GM21447 (cell line): ENCODE data around the gene PITPNM3.

ENCODE experiments used
- ATAC-seq: cut with Tn5 transposase; IDR thresholded peaks from one replicate; pipeline ENCODE4 v1.9.1; 2021; ENCODE audit not compliant: unreplicated experiment

The PITPNM3 gene

GRCh38 chr17:6449307-6449706 lies 107.0 kb downstream of the PITPNM3 start:
- ATAC-seq, result no peak

GRCh38 chr17:6448473-6448872 lies 107.9 kb downstream of the PITPNM3 start:
- no peak for ATAC-seq

- no peak for ATAC-seq
Observed at GRCh38 chr17:6446516-6447100, 109.7 kb downstream of the PITPNM3 start.

- ATAC-seq, result no peak
Observed at GRCh38 chr17:6444571-6445335, 111.6 kb downstream of the PITPNM3 start.

- ATAC-seq, result peak; percentile 88
Observed at GRCh38 chr17:6443692-6444570, 112.4 kb downstream of the PITPNM3 start, which contains the start of gene PIMREG. TSS of gene PIMREG (plus strand) at chr17:6444455. CDS start at chr17:6445111, 656 bp downstream.

GRCh38 chr17:6442775-6443174 lies 113.6 kb downstream of the PITPNM3 start:
- ATAC-seq, result no peak

- no peak for ATAC-seq
Observed at GRCh38 chr17:6439951-6440350, 116.4 kb downstream of the PITPNM3 start.

- no peak for ATAC-seq
Observed at GRCh38 chr17:6437956-6438355, 118.4 kb downstream of the PITPNM3 start.

- ATAC-seq, result no peak
Observed at GRCh38 chr17:6437466-6437865, 118.9 kb downstream of the PITPNM3 start.

GRCh38 chr17:6435968-6436367 lies 120.4 kb downstream of the PITPNM3 start:
- no peak for ATAC-seq

- ATAC-seq, result no peak
Observed at GRCh38 chr17:6435051-6435450, 121.3 kb downstream of the PITPNM3 start, which contains the start of gene AIPL1. TSS of gene AIPL1 (minus strand) at chr17:6435121. CDS start at chr17:6435104, 17 bp downstream.

- ATAC-seq, result no peak
Observed at GRCh38 chr17:6430769-6431168, 125.6 kb downstream of the PITPNM3 start.

- ATAC-seq, result no peak
Observed at GRCh38 chr17:6429266-6429665, 127.1 kb downstream of the PITPNM3 start.

GRCh38 chr17:6428207-6428965 lies 128.0 kb downstream of the PITPNM3 start:
- ATAC-seq, result no peak

GRCh38 chr17:6427279-6427781 lies 129.0 kb downstream of the PITPNM3 start:
- ATAC-seq, result no peak

- ATAC-seq, result no peak
Observed at GRCh38 chr17:6426356-6427101, 129.8 kb downstream of the PITPNM3 start.

GRCh38 chr17:6425407-6425806 lies 130.9 kb downstream of the PITPNM3 start:
- no peak for ATAC-seq

GRCh38 chr17:6423931-6424330 lies 132.4 kb downstream of the PITPNM3 start:
- ATAC-seq, result no peak

GRCh38 chr17:6422654-6423241 lies 133.6 kb downstream of the PITPNM3 start:
- ATAC-seq, result no peak
